Pancreas (tissue), 10 donors: ENCODE data around the gene PCYOX1L. TPM values are rescaled to one million over a fixed set of nuclear protein-coding genes. Genes with fewer than 3 reads are reported as not detected.

ENCODE experiments used
- ATAC-seq, 4 donors: fragments of 200-7000 bp; cut with Tn5 transposase; one replicate each; pipeline versions ENCODE4 v1.8.0 to v1.9.1; 2020; ENCODE audit warnings: mild to moderate bottlenecking in 4 of 4, moderate library complexity in 4 of 4
- DNase-seq, 6 donors: peaks; one replicate each; pipeline ENCODE4 v3.0.0-alpha.2; 2020
- FAIRE-seq: peaks from 2 replicates; lab custom pipeline; 2012; peaks lifted over from hg19 to GRCh38; lab: Jason Lieb, UNC
- H3K27ac ChIP-seq, 4 donors: fragments of 200-600 bp; sonication (generic); 1 replicate in 3 of 4; 2 replicates in 1 of 4; pipeline versions ENCODE4 v1.5.0 to v1.8.0; 2020
- H3K27me3 ChIP-seq, 4 donors: fragments of 200-600 bp; one replicate each; pipeline ENCODE4 v1.8.0; 2021
- H3K36me3 ChIP-seq, 3 donors: fragments of 200-600 bp; sonication (generic) in 1 of 3; one replicate each; pipeline versions ENCODE4 v1.5.0 to v1.8.0; 2020 to 2021
- H3K4me1 ChIP-seq, 3 donors: fragments of 200-600 bp; one replicate each; pipeline ENCODE4 v1.8.0; 2021
- H3K4me3 ChIP-seq, 4 donors: fragments of 200-600 bp; sonication (generic) in 2 of 4; one replicate each; pipeline versions ENCODE4 v1.5.0 to v1.8.0; 2020 to 2021
- H3K9me3 ChIP-seq, 4 donors: fragments of 200-600 bp; one replicate each; pipeline ENCODE4 v1.8.0; 2021
- CTCF ChIP-seq, 4 donors: fragments of 200-600 bp; sonication (generic) in 3 of 4; IDR thresholded peaks; one replicate each; pipeline versions ENCODE4 v1.5.0 to v1.8.0; 2021; ENCODE audit warnings: antibody characterized with exemption in 4 of 4
- WGBS, 2 donors: extraction: QIAGEN DNeasy Blood & Tissue Kit; methylation state at CpG; one replicate each; pipeline ENCODE4 v1.1.7; 2013; 5-methylcytosine and 5-hydroxymethylcytosine counted together
- intact Hi-C, 3 donors: fragments of 100-400 bp; cut with DNase I; formaldehyde crosslinking; loops; one replicate each; pipeline versions ENCODE4 v1.11.1 to v1.14.2; 2022
- polyA plus RNA-seq, 2 donors: library from polyadenylated mRNA; stranded (reverse); fragments of 200-250 nt; gene quantifications; one replicate each; pipeline ENCODE4 v1.2.3, GENCODE V29; 2013
- total RNA-seq, 6 donors: library from RNA; stranded (reverse); fragmentation: NEBNext Ultra II Directional in 4 of 6; extraction: Animal tissue kit (Norgen Biotek cat#: 25700) in 4 of 6; gene quantifications; one replicate each; pipeline versions ENCODE4 v1.2.1 to v1.2.4, GENCODE V29; 2021 to 2023
- donor health status: healthy with polysubstance abuse.
- donor health status: DM: no; HTN: no; CAD: no; lungs with moderate emphysema.
- donor health status: DM: no; HTN: no; CAD: no.
- donor health status: control.
- donor health status: control.
- donor health status: Bipolar disorder and iron deficiency.
- donor health status: DM: yes; HTN: yes; CAD: no.
- donor health status: DM: no; HTN: no; CAD: no.
- donor health status: DM: no; HTN: no; CAD: no.
- donor health status: DM: yes; HTN: yes; CAD: no.

PCYOX1L gene
- total and polyA plus RNA-seq, 8 donors = 2.1 to 11.5 (median 3.8) TPM

- no peaks in the 10 kb centered on the region for H3K36me3 ChIP-seq
- no peaks in the 10 kb centered on the region for H3K27me3 ChIP-seq
- intact Hi-C loops = no loop called here
- DNase-seq = no peak
- 60 to 65% methylated on average over 6 of the region's 6 CpGs for WGBS, 2 donors
- FAIRE-seq = no peak
- ATAC-seq = no peak
- H3K9me3 ChIP-seq = no peaks in the 10 kb centered on the region
- H3K4me1 ChIP-seq = no peaks in the 10 kb centered on the region
- no peak overlapping the region for H3K4me3 ChIP-seq
- TF ChIP-seq CTCF (IDR thresholded peaks at IDR 0.05) = no peak
- no peak overlapping the region for H3K27ac ChIP-seq
Measured at GRCh38 chr5:149418910-149419531, 61.2 kb downstream of the PCYOX1L start.

Other genes starting within 250 kb of the PCYOX1L start
- 1 to 10 TPM; 1.3 to 4.1 (median 2.1) TPM for gene ABLIM3, start 216.6 kb upstream of the PCYOX1L start, total RNA-seq
- gene ABLIM3, start 216.6 kb upstream of the PCYOX1L start, polyA plus RNA-seq = 1 to 10 TPM; 2.7 to 8.1 TPM
- gene AFAP1L1, start 86.2 kb upstream of the PCYOX1L start, total RNA-seq = 1 to 10 TPM in 3 of 6 donors, under 1 TPM in 3; 0.54 to 2.4 (median 1.00) TPM
- gene AFAP1L1, start 86.2 kb upstream of the PCYOX1L start, polyA plus RNA-seq = 1 to 10 TPM; 1.5 to 1.7 TPM
- gene GRPEL2, start 12.5 kb upstream of the PCYOX1L start, total RNA-seq = 1 to 10 TPM; 3.7 to 9.0 (median 5.7) TPM
- gene GRPEL2, start 12.5 kb upstream of the PCYOX1L start, polyA plus RNA-seq = 1 to 10 TPM; 2.1 to 4.4 TPM
- not detected for gene IL17B, start 21.2 kb downstream of the PCYOX1L start, total RNA-seq
- not detected for gene IL17B, start 21.2 kb downstream of the PCYOX1L start, polyA plus RNA-seq
- 10 to 100 TPM; 60.5 to 98.1 (median 83.0) TPM for gene CSNK1A1, start 193.4 kb downstream of the PCYOX1L start, total RNA-seq
- 10 to 100 TPM; 23.0 to 41.0 TPM for gene CSNK1A1, start 193.4 kb downstream of the PCYOX1L start, polyA plus RNA-seq
- gene ARHGEF37, start 223.5 kb downstream of the PCYOX1L start, total RNA-seq = 10 to 100 TPM in 1 of 6 donors, 1 to 10 TPM in 5; 7.6 to 13.6 (median 9.7) TPM
- 1 to 10 TPM; 5.7 to 7.8 TPM for gene ARHGEF37, start 223.5 kb downstream of the PCYOX1L start, polyA plus RNA-seq